Lung (tissue), 12 donors: ENCODE measurements around the gene YAP1. TPM values are rescaled to one million over a fixed set of nuclear protein-coding genes. Genes with fewer than 3 reads are reported as not detected.

ENCODE experiments used
- ATAC-seq: fragments of 200-7000 bp; cut with Tn5 transposase; one replicate; pipeline ENCODE4 v1.9.1; 2020; ENCODE audit warnings: moderate number of reproducible peaks; ENCODE audit not compliant: insufficient read depth, low FRiP score
- DNase-seq, 3 donors: peaks; one replicate each; pipeline ENCODE4 v3.0.0-alpha.2; 2013 to 2017
- H3K27ac ChIP-seq, 2 donors: one replicate each; pipeline ENCODE4 v1.5.1; 2013; ENCODE audit warnings: mild to moderate bottlenecking in 2 of 2, moderate library complexity in 2 of 2, control low read depth in 1 of 2, inconsistent platforms in 1 of 2, low read depth in 1 of 2, low read length in 1 of 2
- H3K27me3 ChIP-seq, 3 donors: one replicate each; pipeline ENCODE4 v1.5.1; 2013; ENCODE audit warnings: low read length in 2 of 3; ENCODE audit not compliant: control insufficient read depth in 3 of 3, insufficient read depth in 3 of 3
- H3K36me3 ChIP-seq, 4 donors: one replicate each; pipeline ENCODE4 v1.5.1; 2013; ENCODE audit warnings: low read length in 4 of 4, mild to moderate bottlenecking in 1 of 4, moderate library complexity in 1 of 4; ENCODE audit not compliant: control insufficient read depth in 4 of 4, insufficient read depth in 4 of 4
- H3K4me1 ChIP-seq, 5 donors: one replicate each; pipeline ENCODE4 v1.5.1; 2013; ENCODE audit warnings: low read length in 5 of 5, mild to moderate bottlenecking in 2 of 5, moderate library complexity in 1 of 5; ENCODE audit not compliant: control insufficient read depth in 5 of 5, insufficient read depth in 5 of 5
- H3K4me3 ChIP-seq: one replicate; pipeline ENCODE4 v1.5.1; 2013; ENCODE audit warnings: mild to moderate bottlenecking, control low read depth, moderate library complexity
- H3K9ac ChIP-seq, 2 donors: one replicate each; pipeline ENCODE4 v1.5.1; 2013; ENCODE audit warnings: low read length in 2 of 2, control low read depth in 1 of 2; ENCODE audit not compliant: insufficient read depth in 1 of 2
- H3K9me3 ChIP-seq, 4 donors: one replicate each; pipeline ENCODE4 v1.5.1; 2013; ENCODE audit warnings: low read length in 3 of 4, mild to moderate bottlenecking in 1 of 4, moderate library complexity in 1 of 4; ENCODE audit not compliant: control insufficient read depth in 4 of 4, insufficient read depth in 3 of 4
- CTCF ChIP-seq: IDR thresholded peaks from 2 replicates; pipeline ENCODE4 v1.5.1; 2012; ENCODE audit warnings: mild to moderate bottlenecking; ENCODE audit errors: control extremely low read depth, extremely low read depth
- WGBS, 2 donors: extraction: QIAGEN DNeasy Blood & Tissue Kit; methylation state at CpG; one replicate each; pipeline ENCODE4 v1.1.7; 2013; 5-methylcytosine and 5-hydroxymethylcytosine counted together
- polyA plus RNA-seq, 2 donors: library from polyadenylated mRNA; stranded (reverse); fragments of 200-250 nt; gene quantifications; one replicate each; pipeline ENCODE4 v1.2.1, GENCODE V29; 2013
- total RNA-seq, 2 donors: library from RNA; depleted of rRNA in 1 of 2; stranded (reverse); fragments of >200 nt in 1 of 2; gene quantifications; one replicate each; pipeline ENCODE4 v1.2.1, GENCODE V29; 2014 to 2021
- donor health status: control.
- donor health status: control.
- donor health status: Bipolar disorder and iron deficiency.
- donor health status: healthy.
- donor health status: DM: yes; HTN: yes; CAD: no.

YAP1 gene
- total and polyA plus RNA-seq, 4 donors, result 29.5 to 257 (median 80.4) TPM

GRCh38 chr11:102158164-102158735, 48.0 kb downstream of the YAP1 start:
- DNase-seq (no peak), ATAC-seq (no peak)
- WGBS, 2 donors, result 46 to 78% methylated on average over 2 of the region's 2 CpGs
- H3K36me3 ChIP-seq, result peaks cover 0 to 7% (median 3%) of the 10 kb centered on the region in 4 donors
- H3K27me3 ChIP-seq, result no peaks in the 10 kb centered on the region
- no peak overlapping the region for H3K27ac ChIP-seq
- no peak for TF ChIP-seq CTCF
- H3K9ac ChIP-seq, result no peak overlapping the region
- H3K4me3 ChIP-seq, result no peak overlapping the region
- H3K9me3 ChIP-seq, result no peaks in the 10 kb centered on the region
- H3K4me1 ChIP-seq, result peaks cover 6 to 63% (median 26%) of the 10 kb centered on the region in 5 donors

DNA sequence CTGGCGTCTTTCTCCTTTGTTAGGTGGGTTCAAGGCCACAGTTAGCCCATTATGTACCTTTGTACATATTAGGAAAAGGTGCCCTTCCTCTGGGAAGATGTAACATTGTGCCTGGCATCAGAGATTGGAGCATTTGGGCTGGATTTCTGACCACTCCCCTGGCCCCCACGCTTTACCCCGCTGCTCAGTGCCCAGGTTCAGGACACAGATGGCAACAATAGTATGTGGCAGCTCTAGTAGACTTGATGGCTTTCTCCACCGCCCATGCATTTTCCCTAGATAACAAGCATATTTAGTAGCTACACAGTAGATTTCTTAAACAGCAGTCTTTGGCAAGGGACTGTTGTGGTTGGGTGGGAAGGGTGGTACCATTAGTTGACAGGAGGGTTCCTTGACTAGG, 53.1 kb downstream of the YAP1 start:
- H3K4me1 ChIP-seq, result peaks cover 6 to 20% (median 10%) of the 10 kb centered on the region in 5 donors
- no peaks in the 10 kb centered on the region for H3K9me3 ChIP-seq
- TF ChIP-seq CTCF, result no peak
- peaks cover 3 to 22% (median 10%) of the 10 kb centered on the region in 4 donors for H3K36me3 ChIP-seq
- no peak overlapping the region for H3K4me3 ChIP-seq
- ATAC-seq (no peak), DNase-seq (no peak)
- no peak overlapping the region for H3K27ac ChIP-seq
- WGBS, 2 donors, result 94 to 97% methylated on average over 4 of the region's 4 CpGs
- H3K9ac ChIP-seq, result no peak overlapping the region
- H3K27me3 ChIP-seq, result no peaks in the 10 kb centered on the region

- WGBS, 2 donors, result 84 to 87% methylated on average over 6 of the region's 6 CpGs
- no peak overlapping the region for H3K27ac ChIP-seq
- no peak overlapping the region for H3K9ac ChIP-seq
- H3K27me3 ChIP-seq, result no peaks in the 10 kb centered on the region
- H3K36me3 ChIP-seq, result peaks cover 3 to 22% (median 10%) of the 10 kb centered on the region in 4 donors
- DNase-seq, result no peak
- peaks cover 3 to 10% (median 6%) of the 10 kb centered on the region in 5 donors for H3K4me1 ChIP-seq
- no peaks in the 10 kb centered on the region for H3K9me3 ChIP-seq
- H3K4me3 ChIP-seq, result no peak overlapping the region
- no peak for ATAC-seq
- no peak for TF ChIP-seq CTCF
Measured at GRCh38 chr11:102166175-102167064, 56.2 kb downstream of the YAP1 start.
